ENCODE measurements around the gene INO80B.

INO80B gene

DNA sequence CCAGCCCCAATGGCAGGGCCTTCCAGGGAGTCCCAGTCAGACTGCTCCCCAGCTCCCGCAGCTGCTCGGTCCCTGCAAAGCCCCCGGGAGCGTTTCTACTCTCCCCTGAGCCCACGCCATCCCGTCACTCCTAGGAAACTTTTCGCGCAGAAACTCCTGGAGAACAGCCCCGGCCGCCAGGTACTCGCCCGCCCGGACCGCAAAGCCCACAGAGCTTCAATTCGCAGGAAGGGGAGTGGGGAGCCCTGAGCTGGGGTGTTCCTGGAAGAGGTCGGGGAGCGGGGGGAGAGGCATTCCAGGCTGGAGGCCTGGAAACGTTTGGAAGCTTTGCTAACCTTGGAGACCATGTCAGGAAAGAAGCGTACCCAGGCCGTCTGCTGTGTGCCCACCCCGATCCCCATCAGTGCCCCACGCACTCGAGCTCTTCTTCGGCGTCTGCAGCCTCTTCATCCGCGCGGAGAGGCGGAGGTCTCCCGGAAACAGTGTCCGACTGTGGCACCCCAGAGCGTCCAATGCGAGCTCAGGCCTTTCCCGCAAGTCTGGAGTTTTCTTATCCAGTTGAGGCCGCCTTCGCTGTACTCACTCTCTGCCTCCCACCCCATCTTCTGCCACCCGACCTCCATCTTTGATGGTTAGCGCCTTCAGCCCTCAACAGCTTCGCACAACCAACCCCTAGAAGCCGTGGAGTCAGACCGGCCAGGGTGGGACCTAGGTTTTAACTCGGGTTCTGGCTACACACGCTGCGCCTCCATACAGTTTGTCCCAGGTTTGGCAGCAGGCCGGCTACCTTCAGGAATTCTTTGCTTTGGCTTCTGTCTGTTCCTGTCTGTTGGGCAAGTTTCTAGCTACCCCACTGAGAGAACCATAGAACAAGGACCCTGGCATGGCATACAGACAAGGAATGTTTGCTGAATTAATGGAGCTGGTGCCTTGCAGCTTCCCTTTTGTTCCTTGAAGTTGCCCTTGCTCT is 48.9 kb downstream of the INO80B start:
- DNase-seq, result no peak

DNA sequence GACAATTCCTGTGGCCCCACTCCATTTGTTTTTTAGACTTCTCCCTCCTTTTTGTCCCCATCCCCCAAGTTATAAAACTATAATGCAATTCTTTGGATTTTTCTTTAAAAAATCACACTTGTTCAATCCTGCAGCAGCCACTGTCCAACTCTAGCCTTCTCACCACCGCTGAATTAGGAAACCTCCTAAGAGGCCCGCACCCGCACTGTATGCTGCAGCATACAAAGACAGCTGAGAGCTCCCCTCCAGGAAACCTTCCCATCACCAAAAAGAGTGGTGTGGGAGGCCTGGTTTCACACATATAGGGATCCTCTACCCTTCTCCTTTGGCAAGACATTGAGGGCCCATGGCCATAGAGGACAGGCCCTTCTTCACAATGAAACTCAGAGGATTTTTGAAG is 49.7 kb downstream of the INO80B start:
- DNase-seq, result no peak

DNA sequence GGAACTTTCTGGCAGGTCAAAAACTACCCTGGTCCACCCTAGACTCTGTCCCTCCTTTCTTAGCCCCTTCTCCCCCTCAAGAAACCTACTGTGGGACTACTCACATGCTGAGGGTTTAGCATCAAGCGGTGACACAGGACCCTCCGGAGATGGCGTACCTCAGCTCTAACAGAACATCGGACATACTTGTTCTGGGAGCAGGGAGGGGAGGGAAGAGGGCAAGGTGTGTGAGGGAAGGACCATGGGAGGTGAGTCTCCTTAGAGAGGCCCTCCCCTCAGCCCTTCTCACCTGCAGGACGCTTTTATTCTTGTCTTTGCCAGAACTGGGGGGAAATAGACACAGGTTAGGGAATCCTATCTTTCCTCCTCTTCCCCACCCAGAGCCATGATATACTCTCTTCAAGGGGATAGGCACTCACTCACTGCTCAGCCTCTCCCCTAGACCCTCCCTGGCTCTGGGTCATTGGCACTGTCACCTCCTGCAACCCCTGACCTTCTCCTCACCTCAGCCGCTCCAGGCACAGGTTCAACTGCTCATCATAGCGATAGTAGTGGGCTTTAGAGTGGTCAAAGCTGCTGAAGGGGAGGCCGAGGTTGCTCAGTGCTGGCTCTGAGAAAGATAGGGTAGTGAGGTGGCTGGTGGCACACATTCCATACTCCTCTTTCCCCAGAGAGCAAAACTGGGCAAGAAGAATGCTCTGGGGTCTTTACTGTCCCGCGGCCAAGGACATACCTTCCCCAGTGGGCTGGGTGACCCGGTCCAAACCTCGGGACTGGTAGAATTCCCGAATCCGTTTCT is 50.8 kb downstream of the INO80B start:
- no peak for DNase-seq

DNA sequence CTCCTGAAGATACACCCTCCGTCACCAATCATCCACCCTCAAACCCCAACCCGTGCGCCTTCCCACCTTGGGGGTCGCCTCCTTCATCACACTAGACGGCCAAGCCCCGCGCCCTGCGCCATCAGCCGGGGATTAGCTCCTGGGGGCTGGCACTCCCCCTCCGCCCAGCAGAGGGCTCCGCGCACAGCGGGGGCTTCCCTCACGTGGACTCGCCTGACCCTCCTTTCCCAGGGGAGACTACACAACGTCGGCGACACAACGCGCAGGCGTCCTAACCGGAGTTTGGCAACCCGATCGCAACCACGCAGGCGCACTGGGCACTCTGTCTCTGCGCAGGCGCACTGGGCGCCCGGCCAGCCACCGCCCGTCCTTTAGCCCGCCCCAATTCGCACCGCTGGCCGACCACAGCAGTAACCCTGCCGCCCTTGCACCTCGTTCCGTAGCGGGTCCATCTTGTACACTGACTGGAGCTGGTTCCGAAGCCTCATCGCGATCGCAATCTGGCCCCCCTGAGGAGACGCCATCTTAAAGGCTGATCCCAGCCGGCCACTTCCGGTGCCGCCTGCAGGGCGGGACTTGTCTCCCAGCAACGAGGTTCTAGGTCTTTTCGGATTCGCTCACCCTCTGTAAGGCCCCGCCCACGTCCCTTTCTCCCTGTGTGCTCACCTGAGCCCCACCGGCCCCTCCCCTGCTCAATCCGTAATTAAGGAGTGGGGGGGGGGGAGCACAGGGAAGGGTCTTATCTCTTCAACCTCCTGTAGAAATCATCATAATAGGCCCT is 52.4 kb downstream of the INO80B start, which contains the start of gene PCGF1:
Gene PCGF1 (minus strand): TSS at position 551 of the 781 bp plus-strand sequence. CDS start 27 bp downstream, at position 524.
- DNase-seq, result peak; percentile 98
